ENCODE data around the gene DEDD2.
A peak's percentile ranks its signal among the peaks of the same experiment; 100 is the strongest.

The DEDD2 gene

GRCh38 chr19:42196011-42197001 lies 21.2 kb downstream of the DEDD2 start:
- no peak for DNase-seq (ENCODE audit: extremely low read depth, low read depth)
- no peak overlapping the region for H3K4me3 ChIP-seq (replicated peaks; ENCODE audit: low read depth, low read length)
- TF ChIP-seq, protein P1, sequence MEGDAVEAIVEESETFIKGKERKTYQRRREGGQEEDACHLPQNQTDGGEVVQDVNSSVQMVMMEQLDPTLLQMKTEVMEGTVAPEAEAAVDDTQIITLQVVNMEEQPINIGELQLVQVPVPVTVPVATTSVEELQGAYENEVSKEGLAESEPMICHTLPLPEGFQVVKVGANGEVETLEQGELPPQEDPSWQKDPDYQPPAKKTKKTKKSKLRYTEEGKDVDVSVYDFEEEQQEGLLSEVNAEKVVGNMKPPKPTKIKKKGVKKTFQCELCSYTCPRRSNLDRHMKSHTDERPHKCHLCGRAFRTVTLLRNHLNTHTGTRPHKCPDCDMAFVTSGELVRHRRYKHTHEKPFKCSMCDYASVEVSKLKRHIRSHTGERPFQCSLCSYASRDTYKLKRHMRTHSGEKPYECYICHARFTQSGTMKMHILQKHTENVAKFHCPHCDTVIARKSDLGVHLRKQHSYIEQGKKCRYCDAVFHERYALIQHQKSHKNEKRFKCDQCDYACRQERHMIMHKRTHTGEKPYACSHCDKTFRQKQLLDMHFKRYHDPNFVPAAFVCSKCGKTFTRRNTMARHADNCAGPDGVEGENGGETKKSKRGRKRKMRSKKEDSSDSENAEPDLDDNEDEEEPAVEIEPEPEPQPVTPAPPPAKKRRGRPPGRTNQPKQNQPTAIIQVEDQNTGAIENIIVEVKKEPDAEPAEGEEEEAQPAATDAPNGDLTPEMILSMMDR (IDR thresholded peaks at IDR 0.05; ENCODE audit: low read depth, low read length, missing control alignments): no peak

DNA sequence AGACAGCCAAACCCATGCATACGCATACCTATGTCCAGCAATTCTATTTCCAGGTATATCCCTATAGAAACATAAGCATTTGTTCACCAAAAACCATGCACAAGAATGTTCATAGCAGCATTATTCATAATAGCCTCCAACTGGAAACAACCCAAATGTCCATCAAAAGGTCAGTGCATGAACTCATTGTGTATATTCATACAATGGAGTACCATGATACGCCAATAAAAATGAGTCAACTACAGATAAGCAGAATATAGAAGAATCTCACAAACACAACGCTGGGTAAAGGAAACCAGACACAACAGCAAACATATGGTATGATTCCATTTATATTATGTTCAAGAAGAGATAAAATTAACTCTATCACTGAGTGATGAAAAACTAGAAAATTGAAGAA lies 23.8 kb downstream of the DEDD2 start:
- DNase-seq (ENCODE audit: extremely low read depth, low read depth): no peak
- TF ChIP-seq, protein P1 (IDR thresholded peaks at IDR 0.05; ENCODE audit: low read depth, low read length, missing control alignments): no peak
- H3K4me3 ChIP-seq (replicated peaks; ENCODE audit: low read depth, low read length): no peak overlapping the region

GRCh38 chr19:42193294-42193693 lies 24.2 kb downstream of the DEDD2 start:
- TF ChIP-seq, protein P1 (IDR thresholded peaks at IDR 0.05; ENCODE audit: low read depth, low read length, missing control alignments): no peak
- no peak overlapping the region for H3K4me3 ChIP-seq (replicated peaks; ENCODE audit: low read depth, low read length)
- no peak for DNase-seq (ENCODE audit: extremely low read depth, low read depth)

DNA sequence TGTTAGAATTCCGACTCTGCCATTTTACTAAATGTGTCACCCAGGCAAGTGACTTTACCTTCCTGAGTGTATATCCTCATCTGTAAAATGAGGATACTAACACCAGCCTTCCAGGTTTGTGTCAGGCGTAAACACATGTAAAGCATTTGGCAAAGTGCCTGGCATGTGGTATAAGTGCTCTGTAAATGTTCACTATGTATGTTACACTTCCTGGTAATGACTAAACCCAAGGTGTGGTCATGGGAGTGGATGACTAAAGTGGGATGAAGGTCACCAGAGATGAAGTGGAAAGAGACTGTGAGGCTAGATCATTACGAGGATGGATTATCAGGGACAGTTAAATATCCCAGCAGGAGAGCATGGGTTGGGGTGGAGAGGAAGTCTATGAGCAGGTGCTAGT lies 25.6 kb downstream of the DEDD2 start:
- TF ChIP-seq, protein P1 (IDR thresholded peaks at IDR 0.05; ENCODE audit: low read depth, low read length, missing control alignments): no peak
- DNase-seq (ENCODE audit: extremely low read depth, low read depth): peak; percentile 51
- no peak overlapping the region for H3K4me3 ChIP-seq (replicated peaks; ENCODE audit: low read depth, low read length)

DNA sequence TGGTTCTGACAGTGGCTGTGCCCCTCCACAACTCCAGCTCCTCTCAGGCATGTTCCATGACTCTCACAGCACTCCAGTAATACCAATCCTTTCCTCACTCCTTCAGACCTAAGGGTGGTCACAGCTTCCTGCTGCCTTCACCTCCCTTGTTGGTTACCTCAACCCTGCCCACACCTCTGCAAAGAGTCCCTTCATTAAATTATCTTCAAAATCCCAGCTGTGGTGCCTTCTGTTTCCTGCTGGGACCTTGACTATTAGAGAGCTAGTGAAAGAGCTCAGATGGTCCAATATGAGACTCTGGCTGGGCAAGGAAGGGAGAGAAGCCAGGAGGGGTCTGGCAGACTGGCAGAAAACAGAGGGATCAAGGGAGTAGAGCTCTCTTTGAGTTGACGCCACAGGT lies 26.1 kb downstream of the DEDD2 start:
- no peak overlapping the region for H3K4me3 ChIP-seq (replicated peaks; ENCODE audit: low read depth, low read length)
- TF ChIP-seq, protein P1 (IDR thresholded peaks at IDR 0.05; ENCODE audit: low read depth, low read length, missing control alignments): no peak
- no peak for DNase-seq (ENCODE audit: extremely low read depth, low read depth)

GRCh38 chr19:42189133-42189532 lies 28.3 kb downstream of the DEDD2 start:
- H3K4me3 ChIP-seq (replicated peaks; ENCODE audit: low read depth, low read length): no peak overlapping the region
- TF ChIP-seq, protein P1 (IDR thresholded peaks at IDR 0.05; ENCODE audit: low read depth, low read length, missing control alignments): no peak
- no peak for DNase-seq (ENCODE audit: extremely low read depth, low read depth)
